ENCODE measurements around the gene PPCDC. TPM values are rescaled to one million over a fixed set of nuclear protein-coding genes. Genes with fewer than 3 reads are reported as not detected.

The PPCDC gene
- polyA plus RNA-seq, 1 donor (not counting 4 experiments of a cell fraction or from before 2014, with no cell fraction given): 11.9 TPM

DNA sequence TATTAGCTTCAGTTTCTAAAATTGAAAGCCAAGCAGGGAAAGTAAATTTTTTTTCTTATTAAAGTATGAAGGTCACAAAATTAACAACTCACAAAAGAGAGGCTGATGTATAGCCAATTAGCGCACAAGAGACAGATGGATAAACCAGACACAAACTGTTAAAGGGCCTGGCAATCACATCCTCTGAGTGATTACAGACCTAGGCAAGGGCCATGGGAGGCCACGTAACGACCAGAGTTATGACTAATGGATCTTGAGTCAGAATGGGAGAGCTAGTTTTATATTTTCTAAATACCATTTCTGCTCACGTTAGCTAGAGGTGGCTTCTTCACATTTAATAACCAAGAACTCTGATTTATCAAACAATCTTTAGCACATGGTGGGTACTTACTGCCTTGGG, 45.8 kb upstream of the PPCDC start:
- dilution Hi-C loops (cut with MboI; ENCODE audit: extremely low pct_ligation_motif_present, low sequenced_read_pairs): no loop called here
- H3K4me2 ChIP-seq (ENCODE audit: control insufficient read depth, extremely low read depth, insufficient read depth, low read depth, low read length): no peak overlapping the region
- no peak for TF ChIP-seq CTCF (optimal IDR thresholded peaks at IDR 0.05 in 1 of 3, IDR thresholded peaks at IDR 0.05 in 1 of 3, conservative IDR thresholded peaks at IDR 0.05 in 1 of 3; ENCODE audit: extremely low read depth in 1 of 3, insufficient read depth in 2 of 3, low read length in 3 of 3)
- TF ChIP-seq EZH2 (IDR thresholded peaks at IDR 0.05; ENCODE audit: low read length): no peak
- H3K9me1 ChIP-seq (ENCODE audit: control insufficient read depth, extremely low read depth, insufficient read depth, low read length): no peaks in the 10 kb centered on the region
- DNase-seq (ENCODE audit: low read depth, low spot score) (no peak), FAIRE-seq (no peak)
- H3K9ac ChIP-seq (ENCODE audit: control insufficient read depth, extremely low read depth, insufficient read depth, low read length): no peak overlapping the region
- no peaks in the 10 kb centered on the region for H3K4me1 ChIP-seq (ENCODE audit: control insufficient read depth, extremely low read depth, insufficient read depth, low read length)
- no peaks in the 10 kb centered on the region for H3K36me3 ChIP-seq (ENCODE audit: control insufficient read depth in 2 of 2, extremely low read depth in 1 of 2, insufficient read depth in 2 of 2, low read length in 2 of 2)
- no peaks in the 10 kb centered on the region for H4K20me1 ChIP-seq (ENCODE audit: control insufficient read depth, extremely low read depth, insufficient read depth, low read length)
- H3K4me3 ChIP-seq (ENCODE audit: control insufficient read depth in 2 of 3, extremely low read depth in 1 of 3, insufficient read depth in 2 of 3, low read depth in 1 of 3, low read length in 3 of 3): no peak overlapping the region
- no peaks in the 10 kb centered on the region for H3K9me3 ChIP-seq (ENCODE audit: control insufficient read depth, low read depth, low read length)
- H3K27ac ChIP-seq (ENCODE audit: control insufficient read depth, insufficient read depth, low read length): no peak overlapping the region
- H3K79me2 ChIP-seq (ENCODE audit: control insufficient read depth, insufficient read depth, low read length): no peaks in the 10 kb centered on the region
- H3K27me3 ChIP-seq (ENCODE audit: control insufficient read depth, extremely low read depth, insufficient read depth, low read length): peaks cover 4% of the 10 kb centered on the region
- H2AFZ ChIP-seq (ENCODE audit: control insufficient read depth, low read length): no peak overlapping the region

GRCh38 chr15:74978077-74978476, 45.3 kb upstream of the PPCDC start:
- Histone ChIP-seq H3K9me3 (ENCODE audit: control insufficient read depth, low read depth, low read length) (no peaks in the 10 kb centered on the region), H3K36me3 (ENCODE audit: control insufficient read depth in 2 of 2, extremely low read depth in 1 of 2, insufficient read depth in 2 of 2, low read length in 2 of 2) (no peaks in the 10 kb centered on the region), H3K4me2 (ENCODE audit: control insufficient read depth, extremely low read depth, insufficient read depth, low read depth, low read length) (no peak overlapping the region), H3K9me1 (ENCODE audit: control insufficient read depth, extremely low read depth, insufficient read depth, low read length) (no peaks in the 10 kb centered on the region), H3K27ac (ENCODE audit: control insufficient read depth, insufficient read depth, low read length) (no peak overlapping the region), H2AFZ (ENCODE audit: control insufficient read depth, low read length) (no peak overlapping the region), H3K4me3 (ENCODE audit: control insufficient read depth in 2 of 3, extremely low read depth in 1 of 3, insufficient read depth in 2 of 3, low read depth in 1 of 3, low read length in 3 of 3) (no peak overlapping the region), H3K79me2 (ENCODE audit: control insufficient read depth, insufficient read depth, low read length) (no peaks in the 10 kb centered on the region), H3K4me1 (ENCODE audit: control insufficient read depth, extremely low read depth, insufficient read depth, low read length) (no peaks in the 10 kb centered on the region), H4K20me1 (ENCODE audit: control insufficient read depth, extremely low read depth, insufficient read depth, low read length) (no peaks in the 10 kb centered on the region), H3K27me3 (ENCODE audit: control insufficient read depth, extremely low read depth, insufficient read depth, low read length) (peaks cover 4% of the 10 kb centered on the region), H3K9ac (ENCODE audit: control insufficient read depth, extremely low read depth, insufficient read depth, low read length) (no peak overlapping the region)
- FAIRE-seq: no peak
- dilution Hi-C loops (cut with MboI; ENCODE audit: extremely low pct_ligation_motif_present, low sequenced_read_pairs): no loop called here
- TF ChIP-seq EZH2 (IDR thresholded peaks at IDR 0.05; ENCODE audit: low read length) (no peak), CTCF (optimal IDR thresholded peaks at IDR 0.05 in 1 of 3, IDR thresholded peaks at IDR 0.05 in 1 of 3, conservative IDR thresholded peaks at IDR 0.05 in 1 of 3; ENCODE audit: extremely low read depth in 1 of 3, insufficient read depth in 2 of 3, low read length in 3 of 3) (no peak)
- DNase-seq (ENCODE audit: low read depth, low spot score): no peak

Data from keratinocyte (primary cell).